Dermis blood vessel endothelial cell (primary cell): Measurements from ENCODE around the gene IL22RA1. TPM values are rescaled to one million over a fixed set of nuclear protein-coding genes. Genes with fewer than 3 reads are reported as not detected.

Experiments used
- DNase-seq: peaks from one replicate; pipeline ENCODE4 v3.0.0; 2010
- total RNA-seq: library from RNA; depleted of rRNA; stranded (reverse); fragments of >200 nt; gene quantifications from 2 replicates; pipeline ENCODE4 v1.2.3, GENCODE V29; 2014

Gene IL22RA1
- total RNA-seq, 1 donor from 2014 or later = not detected

- DNase-seq = no peak
Observed at GRCh38 chr1:24071941-24072340, 71.0 kb downstream of the IL22RA1 start.

- peak; percentile 86 for DNase-seq
Observed at GRCh38 chr1:24070821-24071393, 72.0 kb downstream of the IL22RA1 start.

- no peak for DNase-seq
Observed at GRCh38 chr1:24069817-24070216, 73.1 kb downstream of the IL22RA1 start.

Other genes with a start within 250 kb of the IL22RA1 start
- not detected in 2 replicates for gene CNR2, start 229.8 kb downstream of the IL22RA1 start, total RNA-seq
- 157 and 190 TPM in 2 replicates for gene PNRC2, start 183.3 kb downstream of the IL22RA1 start, total RNA-seq
- 108 and 109 TPM in 2 replicates for gene SRSF10, start 162.8 kb downstream of the IL22RA1 start, total RNA-seq
- under 0.01 TPM in 1 of 2 replicates, not detected in the other for gene MYOM3, start 31.0 kb downstream of the IL22RA1 start, total RNA-seq
- under 0.01 and 0.05 TPM in 2 replicates for gene IFNLR1, start 44.1 kb upstream of the IL22RA1 start, total RNA-seq
- not detected in 2 replicates for gene GRHL3, start 176.2 kb upstream of the IL22RA1 start, total RNA-seq